H1 (cell line): ENCODE measurements around the gene LENG1.

Experiments used
- CREB1 ChIP-seq: IDR thresholded peaks from 2 replicates; pipeline ENCODE4 v1.6.1; 2012; ENCODE audit warnings: inconsistent platforms
- CTCF ChIP-seq, 3 experiments: IDR thresholded peaks; 1 replicate in 2 of 3; 2 replicates in 1 of 3; pipeline versions ENCODE4 v1.5.1 to v1.6.1; 2011; ENCODE audit warnings: low read length in 3 of 3, mild to moderate bottlenecking in 3 of 3, inconsistent platforms in 2 of 3, low read depth in 1 of 3, moderate library complexity in 1 of 3; ENCODE audit not compliant: insufficient read depth in 1 of 3; ENCODE audit errors: control extremely low read depth in 1 of 3
- E2F6 ChIP-seq: IDR thresholded peaks from 2 replicates; pipeline ENCODE4 v1.6.1; 2012; ENCODE audit warnings: inconsistent platforms
- EP300 ChIP-seq, 2 experiments: IDR thresholded peaks; 1 replicate in 1 of 2; 2 replicates in 1 of 2; pipeline ENCODE4 v1.6.1; 2011 to 2012; ENCODE audit warnings: low read depth in 2 of 2, low read length in 2 of 2, mild to moderate bottlenecking in 2 of 2, borderline replicate concordance in 1 of 2, inconsistent platforms in 1 of 2, moderate library complexity in 1 of 2
- MAX ChIP-seq: IDR thresholded peaks from 2 replicates; pipeline ENCODE4 v1.6.1; 2012; ENCODE audit warnings: inconsistent platforms
- ZNF274 ChIP-seq: IDR thresholded peaks from 2 replicates; pipeline ENCODE4 v1.7.0; 2012; ENCODE audit warnings: low read length, borderline replicate concordance; ENCODE audit errors: extremely low read depth

- TF ChIP-seq CTCF (IDR thresholded peaks at IDR 0.05; ENCODE audit: control extremely low read depth in 1 of 3, insufficient read depth in 1 of 3, low read depth in 1 of 3, low read length in 3 of 3) (no peak), E2F6 (no peak), EP300 (IDR thresholded peaks at IDR 0.05; ENCODE audit: borderline replicate concordance in 1 of 2, low read depth in 2 of 2, low read length in 2 of 2) (no peak), ZNF274 (no peak), CREB1 (no peak), MAX (no peak)
Observed at GRCh38 chr19:54193011-54193410, 33.5 kb upstream of the LENG1 start.
